CD4-positive, alpha-beta T cell treated with Interleukin-2 at 100 ng/mL for 4 hours (primary cell): ENCODE data around the gene OR1D2.
A peak's percentile ranks its signal among the peaks of the same experiment; 100 is the strongest.
"Not testable (repeated sequence)": the region's sequence is repeated elsewhere in the genome, so short reads cannot be mapped to it uniquely, and the experiment has no call there.

ENCODE experiments used
- DNase-seq: peaks from one replicate; pipeline ENCODE4 v3.0.0-alpha.2; 2020; ENCODE audit warnings: low spot score

OR1D2 gene

GRCh38 chr17:3104322-3104721 is at the start of gene OR1D2:
Gene OR1D2, minus strand, starts transcription at chr17:3104422. Its CDS starts 11,426 bp downstream, at chr17:3092996.
- DNase-seq = no peak

GRCh38 chr17:3137494-3137893 is 33.3 kb upstream of the OR1D2 start:
- DNase-seq = not testable (repeated sequence)

GRCh38 chr17:3127451-3127850 is 23.2 kb upstream of the OR1D2 start, which contains the start of gene OR1G1:
Gene OR1G1, minus strand, starts transcription at chr17:3127551. Its CDS starts 0 bp downstream, at chr17:3127551.
- no peak for DNase-seq

GRCh38 chr17:3073850-3074249 is 30.4 kb downstream of the OR1D2 start:
- not testable (repeated sequence) for DNase-seq

- not testable (repeated sequence) for DNase-seq
These were observed 39.0 kb downstream of the OR1D2 start for GRCh38 chr17:3065192-3065591.

- DNase-seq = not testable (repeated sequence)
These were observed 40.7 kb downstream of the OR1D2 start, which contains the start of gene OR1D5 for GRCh38 chr17:3063507-3063906. Gene OR1D5, minus strand, starts transcription at chr17:3063607. Its CDS starts 0 bp downstream, at chr17:3063607.

- not testable (repeated sequence) for DNase-seq
These were observed 41.3 kb downstream of the OR1D2 start for GRCh38 chr17:3062824-3063377.

GRCh38 chr17:3054868-3055267 is 49.4 kb downstream of the OR1D2 start:
- not testable (repeated sequence) for DNase-seq

GRCh38 chr17:3049705-3050295 is 54.4 kb downstream of the OR1D2 start:
- DNase-seq = no peak

GRCh38 chr17:3048727-3049471 is 55.3 kb downstream of the OR1D2 start:
- peak; percentile 97 for DNase-seq

GRCh38 chr17:3046753-3047152 is 57.5 kb downstream of the OR1D2 start:
- DNase-seq = no peak

- DNase-seq = no peak
These were observed 60.4 kb downstream of the OR1D2 start for GRCh38 chr17:3043737-3044365.

GRCh38 chr17:3040882-3041281 is 63.3 kb downstream of the OR1D2 start:
- DNase-seq = no peak

- no peak for DNase-seq
These were observed 64.5 kb downstream of the OR1D2 start for GRCh38 chr17:3039736-3040135.

- DNase-seq = no peak
These were observed 65.3 kb downstream of the OR1D2 start for GRCh38 chr17:3038941-3039340.
